Neural cell (in vitro differentiated cells): ENCODE results near the gene MTRFR. TPM values are rescaled to one million over a fixed set of nuclear protein-coding genes. Genes with fewer than 3 reads are reported as not detected.

Source experiments
- H2AFZ ChIP-seq: fragments of 200-600, 300-800 bp; sonication (generic), shearing (Covaris generic); 2 replicates; pipeline ENCODE4 v1.6.0; 2014; ENCODE audit warnings: low read depth, mild to moderate bottlenecking, antibody characterized with exemption, low read length, moderate library complexity
- H3F3A ChIP-seq: fragments of 200-600 bp; shearing (Covaris generic); 2 replicates; pipeline ENCODE4 v1.6.1; 2016; ENCODE audit warnings: mild to moderate bottlenecking, moderate library complexity, mixed read lengths, antibody characterized with exemption, low read length; ENCODE audit not compliant: insufficient read depth, poor library complexity, severe bottlenecking
- H3K27ac ChIP-seq: fragments of 200-600, 300-800 bp; sonication (generic), shearing (Covaris generic); 2 replicates; pipeline ENCODE4 v1.5.1; 2014; ENCODE audit warnings: mild to moderate bottlenecking, low read length, moderate library complexity
- H3K27me3 ChIP-seq: fragments of 300-800, 200-600 bp; sonication (generic), shearing (Covaris generic); 2 replicates; pipeline ENCODE4 v1.6.0; 2014; ENCODE audit warnings: mild to moderate bottlenecking, low read depth, low read length, moderate library complexity; ENCODE audit not compliant: insufficient read depth
- H3K36me3 ChIP-seq: fragments of 300-800, 200-600 bp; sonication (generic), shearing (Covaris generic); 2 replicates; pipeline ENCODE4 v1.5.1; 2014; ENCODE audit warnings: mild to moderate bottlenecking, antibody characterized with exemption, low read length, moderate library complexity; ENCODE audit not compliant: insufficient read depth
- H3K4me2 ChIP-seq: fragments of 300-800, 200-600 bp; sonication (generic), shearing (Covaris generic); 2 replicates; pipeline ENCODE4 v1.6.0; 2014; ENCODE audit warnings: mild to moderate bottlenecking, low read length
- H3K4me3 ChIP-seq: fragments of 300-800, 200-600 bp; sonication (generic), shearing (Covaris generic); 2 replicates; pipeline ENCODE4 v1.5.1; 2014; ENCODE audit warnings: mild to moderate bottlenecking, low read length, moderate library complexity
- H3K79me2 ChIP-seq: fragments of 200-600 bp; shearing (Covaris generic); replicated peaks from 2 replicates; pipeline ENCODE4 v1.6.0; 2014; ENCODE audit warnings: mild to moderate bottlenecking, low read length, moderate library complexity; ENCODE audit not compliant: insufficient read depth
- H3K9ac ChIP-seq: fragments of 300-800, 200-600 bp; sonication (generic), shearing (Covaris generic); 2 replicates; pipeline ENCODE4 v1.6.1; 2016; ENCODE audit warnings: mild to moderate bottlenecking, low read length, mixed read lengths
- H3K9me2 ChIP-seq: fragments of 200-600 bp; shearing (Covaris generic); 2 replicates; pipeline ENCODE4 v1.6.1; 2016; ENCODE audit warnings: mild to moderate bottlenecking, low read length, mixed read lengths; ENCODE audit not compliant: insufficient read depth
- H3K9me3 ChIP-seq: fragments of 200-600, 300-800 bp; sonication (generic), shearing (Covaris generic); 2 replicates; pipeline ENCODE4 v1.6.1; 2016; ENCODE audit warnings: mild to moderate bottlenecking, mixed run types, low read length, moderate library complexity, mixed read lengths
- H4K20me1 ChIP-seq: fragments of 200-600 bp; shearing (Covaris generic); 2 replicates; pipeline ENCODE4 v1.6.1; 2016; ENCODE audit warnings: mild to moderate bottlenecking, mixed run types; ENCODE audit not compliant: insufficient read depth
- CTCF ChIP-seq: fragments of 450-650 bp; IDR thresholded peaks from 2 replicates; pipeline ENCODE4 v1.5.1; 2014; ENCODE audit warnings: antibody characterized with exemption, mild to moderate bottlenecking, moderate library complexity; ENCODE audit not compliant: poor library complexity, severe bottlenecking
- EP300 ChIP-seq: fragments of 450-650 bp; conservative IDR thresholded peaks from 2 replicates; pipeline ENCODE4 v1.6.1; 2014; ENCODE audit warnings: antibody characterized with exemption, mild to moderate bottlenecking, moderate library complexity; ENCODE audit not compliant: poor library complexity, severe bottlenecking
- EZH2 ChIP-seq: fragments of 200-600, 300-800 bp; shearing (Covaris generic), sonication (generic); IDR thresholded peaks from 2 replicates; pipeline ENCODE4 v1.6.1; 2014; ENCODE audit warnings: antibody characterized with exemption, low read length, borderline replicate concordance, mild to moderate bottlenecking; ENCODE audit not compliant: insufficient read depth, poor library complexity, severe bottlenecking
- MXI1 ChIP-seq: fragments of 450-650 bp; conservative IDR thresholded peaks from 2 replicates; pipeline ENCODE4 v1.6.1; 2014; ENCODE audit warnings: antibody characterized with exemption, mild to moderate bottlenecking; ENCODE audit not compliant: poor library complexity, severe bottlenecking
- POLR2AphosphoS5 ChIP-seq: IDR thresholded peaks from 2 replicates; pipeline ENCODE4 v1.6.1; 2012
- RAD21 ChIP-seq: fragments of 450-650 bp; conservative IDR thresholded peaks from 2 replicates; pipeline ENCODE4 v1.6.1; 2014; ENCODE audit warnings: antibody characterized with exemption, mild to moderate bottlenecking, moderate library complexity
- REST ChIP-seq: IDR thresholded peaks from 2 replicates; pipeline ENCODE4 v1.6.1; 2012; ENCODE audit warnings: borderline replicate concordance
- SMC3 ChIP-seq: fragments of 450-650 bp; conservative IDR thresholded peaks from 2 replicates; pipeline ENCODE4 v1.6.1; 2014; ENCODE audit warnings: antibody characterized with exemption, mild to moderate bottlenecking, moderate library complexity; ENCODE audit not compliant: poor library complexity
- TAF1 ChIP-seq: IDR thresholded peaks from 2 replicates; pipeline ENCODE4 v1.6.1; 2012; ENCODE audit warnings: low read depth
- polyA plus RNA-seq: library from polyadenylated mRNA; depleted of rRNA; stranded (reverse); fragments of >200 nt; gene quantifications from 2 replicates; pipeline ENCODE4 v1.2.3, GENCODE V29; 2014

MTRFR gene
- polyA plus RNA-seq, 1 donor from 2014 or later, result 30.0 TPM

DNA sequence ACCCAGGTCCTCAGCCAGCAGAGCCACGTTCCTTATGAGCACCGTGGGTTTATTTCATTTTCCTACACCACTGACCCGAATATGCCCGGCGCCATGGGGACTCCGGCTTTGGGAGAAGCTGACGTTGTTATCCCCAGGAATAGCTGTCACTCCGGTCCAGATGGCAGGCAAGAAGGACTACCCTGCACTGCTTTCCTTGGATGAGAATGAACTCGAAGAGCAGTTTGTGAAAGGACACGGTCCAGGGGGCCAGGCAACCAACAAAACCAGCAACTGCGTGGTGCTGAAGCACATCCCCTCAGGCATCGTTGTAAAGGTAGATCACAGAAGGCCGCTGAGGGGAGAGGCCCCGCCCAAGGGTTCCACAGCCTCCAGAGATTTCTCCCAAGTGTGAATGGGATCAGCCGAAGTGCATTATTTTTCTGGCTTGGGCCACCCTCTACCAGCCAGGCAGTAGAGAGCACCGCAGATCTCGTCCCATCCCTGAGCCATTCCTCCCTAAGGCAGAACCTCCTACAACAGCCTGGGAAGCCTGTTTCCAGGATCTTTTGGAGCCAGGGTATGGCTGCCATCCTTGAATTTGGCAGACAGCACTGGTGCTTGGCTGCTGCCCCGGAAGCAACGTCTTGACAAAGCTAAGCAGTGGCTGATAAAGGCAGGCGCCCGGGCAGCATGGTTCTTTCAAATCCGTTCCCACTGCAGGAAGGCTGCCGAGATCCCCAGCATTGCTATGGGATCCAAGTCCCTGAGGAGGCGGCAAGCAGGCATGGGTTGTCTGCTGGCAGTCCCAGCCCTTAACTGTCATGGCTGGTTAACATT lies 20.6 kb downstream of the MTRFR start:
- Histone ChIP-seq H4K20me1 (no peaks in the 10 kb centered on the region), H3F3A (no peaks in the 10 kb centered on the region), H3K36me3 (no peaks in the 10 kb centered on the region), H3K9ac (no peak overlapping the region), H3K4me3 (no peak overlapping the region), H3K27ac (no peak overlapping the region), H3K4me2 (no peak overlapping the region), H3K79me2 (no peaks in the 10 kb centered on the region), H2AFZ (no peak overlapping the region), H3K27me3 (no peaks in the 10 kb centered on the region), H3K9me2 (no peaks in the 10 kb centered on the region), H3K9me3 (no peaks in the 10 kb centered on the region)
- TF ChIP-seq EZH2, result no peak
- no peak for TF ChIP-seq RAD21
- no peak for TF ChIP-seq MXI1
- no peak for TF ChIP-seq SMC3
- no peak for TF ChIP-seq CTCF
- no peak for TF ChIP-seq POLR2AphosphoS5
- TF ChIP-seq TAF1, result no peak
- TF ChIP-seq EP300, result no peak
- TF ChIP-seq REST, result no peak

- Histone ChIP-seq H3K9ac (no peak overlapping the region), H2AFZ (no peak overlapping the region), H3K9me2 (no peaks in the 10 kb centered on the region), H3F3A (no peaks in the 10 kb centered on the region), H4K20me1 (no peaks in the 10 kb centered on the region), H3K27ac (no peak overlapping the region), H3K36me3 (no peaks in the 10 kb centered on the region), H3K79me2 (no peaks in the 10 kb centered on the region), H3K4me3 (no peak overlapping the region), H3K9me3 (no peaks in the 10 kb centered on the region), H3K4me2 (no peak overlapping the region), H3K27me3 (no peaks in the 10 kb centered on the region)
- no peak for TF ChIP-seq TAF1
Observed at GRCh38 chr12:123254853-123255446, 21.7 kb downstream of the MTRFR start.
